ENCODE results near the gene SLC12A9. TPM values are rescaled to one million over a fixed set of nuclear protein-coding genes. Genes with fewer than 3 reads are reported as not detected.

The SLC12A9 gene
- total and polyA plus RNA-seq, 2 of the 4 experiments (the other 2 are of a cell fraction), result 4.5 to 16.2 TPM

GRCh38 chr7:100830396-100830795 lies 22.1 kb upstream of the SLC12A9 start:
- in situ Hi-C loops (cut with MboI; ENCODE audit: low sequenced_read_pairs) (no loop called here), dilution Hi-C loops (cut with HindIII; ENCODE audit: low sequenced_read_pairs, unreplicated experiment) (no loop called here), intact Hi-C loops (cut with micrococcal nuclease) (loop anchor here (10.0 kb wide), 1 partner anchor 246 kb away; the partner anchor contains the start of genes FBXO24 and LRCH4)
- Histone ChIP-seq H3K36me3 (ENCODE audit: control insufficient read depth, insufficient read depth, low read length) (no peaks in the 10 kb centered on the region), H3K79me1 (ENCODE audit: low read depth in 1 of 2, low read length in 2 of 2) (peaks cover 6 to 20% of the 10 kb centered on the region in 2 experiments; a peak in 3 of 4 replicates), H4K8ac (ENCODE audit: low read depth in 2 of 2, low read length in 2 of 2) (no peak overlapping the region), H3K4me1 (ENCODE audit: control insufficient read depth, insufficient read depth, low read length) (peaks cover 4% of the 10 kb centered on the region; the same call in 1 of the 2 replicates), H3K9me3 (ENCODE audit: control insufficient read depth, insufficient read depth, low read length) (no peaks in the 10 kb centered on the region), H2BK5ac (ENCODE audit: low read depth, low read length, poor library complexity, severe bottlenecking) (no peak overlapping the region), H3K9me1 (ENCODE audit: insufficient read depth, low read length) (no peaks in the 10 kb centered on the region), H3K18ac (ENCODE audit: low read depth, low read length) (no peak overlapping the region), H2AFZ (replicated peaks; ENCODE audit: low read length, poor library complexity) (no peak overlapping the region), H2AK9ac (replicated peaks; ENCODE audit: low read depth, low read length, poor library complexity) (no peak overlapping the region), H3K23ac (ENCODE audit: low read depth, low read length) (no peak overlapping the region), H2AK5ac (ENCODE audit: low read depth, low read length) (no peak overlapping the region), H2BK15ac (ENCODE audit: low read depth, low read length) (no peak overlapping the region), H4K91ac (ENCODE audit: insufficient read depth, low read depth, low read length) (no peak overlapping the region), H3K4me2 (ENCODE audit: low read depth, low read length) (no peak overlapping the region), H3K27ac (ENCODE audit: insufficient read depth, low read length) (no peak overlapping the region), H4K5ac (ENCODE audit: low read depth, low read length) (no peak overlapping the region), H3K27me3 (ENCODE audit: control insufficient read depth, insufficient read depth, low read length) (no peaks in the 10 kb centered on the region), H2BK20ac (ENCODE audit: low read depth, low read length) (no peak overlapping the region), H3K56ac (ENCODE audit: extremely low read depth, insufficient read depth, low read length) (no peak overlapping the region), H3K4me3 (ENCODE audit: insufficient read depth, low read depth, low read length) (no peak overlapping the region), H3K4ac (ENCODE audit: low read depth, low read length) (no peak overlapping the region), H2BK120ac (ENCODE audit: low read depth, low read length) (no peak overlapping the region), H3K9ac (ENCODE audit: low read depth, low read length) (no peak overlapping the region), H3K14ac (replicated peaks; ENCODE audit: low read depth, low read length) (no peak overlapping the region), H4K20me1 (ENCODE audit: insufficient read depth, low read length) (peaks cover 11% of the 10 kb centered on the region)
- ChIA-PET CTCF (no interaction called here), POLR2A (ENCODE audit: unreplicated experiment) (no interaction called here)
- BruUV-seq (replicated peaks), result no TSS peak
- DNase-seq (no peak), ATAC-seq (ENCODE audit: low read depth) (no peak)
- no CpG with 5 or more reads among the region's 4 CpGs for WGBS, 2 experiments (ENCODE audit: extremely low coverage in 2 of 2, insufficient read length in 1 of 2)
- TF ChIP-seq CEBPB (IDR thresholded peaks at IDR 0.05; ENCODE audit: low read depth, low read length) (no peak), POLR2A (IDR thresholded peaks at IDR 0.05; ENCODE audit: low read depth, low read length) (no peak), NFE2L2 (IDR thresholded peaks at IDR 0.05; ENCODE audit: low read depth, low read length) (no peak), RCOR1 (IDR thresholded peaks at IDR 0.05; ENCODE audit: insufficient replicate concordance, low read length) (no peak), USF2 (IDR thresholded peaks at IDR 0.05; ENCODE audit: low read depth, low read length) (no peak), MAZ (IDR thresholded peaks at IDR 0.05; ENCODE audit: borderline replicate concordance, low read depth, low read length) (no peak), CTCF (conservative IDR thresholded peaks at IDR 0.05; ENCODE audit: low read depth, low read length) (no peak), MAFK (IDR thresholded peaks at IDR 0.05; ENCODE audit: low read depth, low read length) (no peak), CHD1 (IDR thresholded peaks at IDR 0.05; ENCODE audit: low read depth, low read length) (no peak), BHLHE40 (IDR thresholded peaks at IDR 0.05; ENCODE audit: low read depth, low read length) (no peak)

All from IMR-90 (cell line).